H9 (cell line): Measurements from ENCODE around the gene SAC3D1. TPM values are rescaled to one million over a fixed set of nuclear protein-coding genes. Genes with fewer than 3 reads are reported as not detected.

ENCODE experiments used
- DNase-seq: peaks from one replicate; pipeline ENCODE4 v3.0.0-alpha.2; 2017
- H2AFZ ChIP-seq: one replicate; pipeline ENCODE4 v1.6.1; 2013; ENCODE audit warnings: mild to moderate bottlenecking, low read length, control low read depth, moderate library complexity
- H2AK5ac ChIP-seq: 2 replicates; pipeline ENCODE4 v1.6.1; 2013; ENCODE audit warnings: low read length, control low read depth, mixed read lengths; ENCODE audit not compliant: insufficient read length
- H2BK120ac ChIP-seq: one replicate; pipeline ENCODE4 v1.6.1; 2013; ENCODE audit warnings: low read depth, mild to moderate bottlenecking, low read length, control low read depth, inconsistent platforms; ENCODE audit not compliant: poor library complexity, severe bottlenecking
- H2BK12ac ChIP-seq: 2 replicates; pipeline ENCODE4 v1.6.1; 2013; ENCODE audit warnings: low read length, control low read depth, mixed read lengths, low read depth; ENCODE audit not compliant: insufficient read length
- H2BK15ac ChIP-seq: 2 replicates; pipeline ENCODE4 v1.6.1; 2013; ENCODE audit warnings: low read depth, low read length, control low read depth
- H2BK20ac ChIP-seq: one replicate; pipeline ENCODE4 v1.6.1; 2013; ENCODE audit warnings: low read depth, mild to moderate bottlenecking, low read length, control low read depth, inconsistent platforms; ENCODE audit not compliant: poor library complexity, severe bottlenecking
- H2BK5ac ChIP-seq: 2 replicates; pipeline ENCODE4 v1.6.1; 2013; ENCODE audit warnings: low read length, control low read depth, mixed read lengths; ENCODE audit not compliant: insufficient read length
- H3K14ac ChIP-seq: 2 replicates; pipeline ENCODE4 v1.6.1; 2013; ENCODE audit warnings: low read length, control low read depth; ENCODE audit not compliant: insufficient read depth
- H3K18ac ChIP-seq: 2 replicates; pipeline ENCODE4 v1.6.1; 2013; ENCODE audit warnings: low read depth, mild to moderate bottlenecking, mixed read lengths, low read length, control low read depth; ENCODE audit not compliant: insufficient read length
- H3K23ac ChIP-seq: 2 replicates; pipeline ENCODE4 v1.6.1; 2013; ENCODE audit warnings: low read length, control low read depth, mixed read lengths, low read depth; ENCODE audit not compliant: insufficient read length
- H3K23me2 ChIP-seq: 2 replicates; pipeline ENCODE4 v1.6.1; 2013; ENCODE audit warnings: low read depth, mild to moderate bottlenecking, mixed read lengths, low read length, control low read depth; ENCODE audit not compliant: insufficient read length, poor library complexity, severe bottlenecking
- H3K27ac ChIP-seq: 2 replicates; pipeline ENCODE4 v1.5.1; 2013; ENCODE audit warnings: low read length, control low read depth, mixed read lengths, low read depth; ENCODE audit not compliant: insufficient read length
- H3K27me3 ChIP-seq: 2 replicates; pipeline ENCODE4 v1.6.1; 2013; ENCODE audit warnings: low read length, control low read depth, inconsistent platforms; ENCODE audit not compliant: insufficient read depth
- H3K4ac ChIP-seq: 2 replicates; pipeline ENCODE4 v1.6.1; 2013; ENCODE audit warnings: low read depth, mild to moderate bottlenecking, control low read depth, inconsistent platforms, low read length, moderate library complexity
- H3K4me1 ChIP-seq: 2 replicates; pipeline ENCODE4 v1.6.1; 2013; ENCODE audit warnings: low read length, control low read depth, inconsistent platforms; ENCODE audit not compliant: insufficient read depth
- H3K4me2 ChIP-seq: 2 replicates; pipeline ENCODE4 v1.6.1; 2013; ENCODE audit warnings: low read length, control low read depth, mixed read lengths; ENCODE audit not compliant: insufficient read length, insufficient read depth
- H3K56ac ChIP-seq: 2 replicates; pipeline ENCODE4 v1.6.1; 2013; ENCODE audit warnings: low read depth, mild to moderate bottlenecking, mixed read lengths, low read length, control low read depth; ENCODE audit not compliant: insufficient read length
- H3K79me1 ChIP-seq: 2 replicates; pipeline ENCODE4 v1.6.1; 2013; ENCODE audit warnings: low read depth, mild to moderate bottlenecking, moderate library complexity, low read length, control low read depth, inconsistent platforms; ENCODE audit not compliant: insufficient read depth, poor library complexity, severe bottlenecking
- H3K79me2 ChIP-seq: 2 replicates; pipeline ENCODE4 v1.6.1; 2013; ENCODE audit warnings: low read length, control low read depth, inconsistent platforms; ENCODE audit not compliant: insufficient read depth
- H3K9ac ChIP-seq: 2 replicates; pipeline ENCODE4 v1.6.1; 2013; ENCODE audit warnings: low read length, control low read depth, mixed read lengths; ENCODE audit not compliant: insufficient read length; ENCODE audit errors: extremely low read depth
- H3K9me3 ChIP-seq: one replicate; pipeline ENCODE4 v1.6.1; 2013; ENCODE audit warnings: low read depth, low read length, inconsistent platforms; ENCODE audit not compliant: control insufficient read depth
- H3T11ph ChIP-seq: one replicate; pipeline ENCODE4 v1.6.1; 2013; ENCODE audit warnings: mild to moderate bottlenecking, low read length, control low read depth, inconsistent platforms
- H4K20me1 ChIP-seq: one replicate; pipeline ENCODE4 v1.6.1; 2013; ENCODE audit not compliant: control insufficient read depth, insufficient read length, insufficient read depth
- H4K5ac ChIP-seq: 2 replicates; pipeline ENCODE4 v1.6.1; 2013; ENCODE audit warnings: low read depth, mild to moderate bottlenecking, mixed read lengths, low read length, control low read depth; ENCODE audit not compliant: insufficient read length
- H4K8ac ChIP-seq: replicated peaks from 2 replicates; pipeline ENCODE4 v1.6.1; 2013; ENCODE audit warnings: low read length, control low read depth, mixed read lengths, low read depth; ENCODE audit not compliant: insufficient read length
- H4K91ac ChIP-seq: 2 replicates; pipeline ENCODE4 v1.6.1; 2013; ENCODE audit warnings: low read depth, mild to moderate bottlenecking, moderate library complexity, mixed read lengths, low read length, control low read depth; ENCODE audit not compliant: insufficient read length
- H3K27ac Mint-ChIP-seq, 3 experiments: 2 replicates in 2 of 3; 3 replicates in 1 of 3; pipeline ENCODE4 v1.8.0; 2020 to 2021; ENCODE audit warnings: mixed read lengths in 3 of 3, mild to moderate bottlenecking in 1 of 3, moderate library complexity in 1 of 3
- H3K27me3 Mint-ChIP-seq: 2 replicates; pipeline ENCODE4 v1.8.0; 2021; ENCODE audit warnings: low read depth, mild to moderate bottlenecking, moderate library complexity, mixed read lengths
- H3K36me3 Mint-ChIP-seq, 3 experiments: 2 replicates in 2 of 3; 3 replicates in 1 of 3; pipeline ENCODE4 v1.8.0; 2020 to 2021; ENCODE audit warnings: low read depth in 3 of 3, mixed read lengths in 3 of 3; ENCODE audit not compliant: insufficient read depth in 1 of 3
- H3K4me1 Mint-ChIP-seq, 2 experiments: 2 replicates each; pipeline ENCODE4 v1.8.0; 2020; ENCODE audit warnings: mixed read lengths in 2 of 2
- H3K4me3 Mint-ChIP-seq, 2 experiments: 2 replicates in 1 of 2; 3 replicates in 1 of 2; pipeline ENCODE4 v1.8.0; 2020 to 2021; ENCODE audit warnings: mild to moderate bottlenecking in 2 of 2, mixed read lengths in 2 of 2, moderate library complexity in 1 of 2
- H3K9me3 Mint-ChIP-seq, 2 experiments: 2 replicates in 1 of 2; 3 replicates in 1 of 2; pipeline ENCODE4 v1.8.0; 2020; ENCODE audit warnings: mild to moderate bottlenecking in 2 of 2, mixed read lengths in 2 of 2, moderate library complexity in 1 of 2
- CTCF ChIP-seq: fragments of 200-600 bp; sonication (generic); conservative IDR thresholded peaks from 3 replicates; pipeline ENCODE4 v1.8.0; 2021; ENCODE audit warnings: antibody characterized with exemption, mild to moderate bottlenecking
- WGBS: extraction: QIAGEN DNeasy Blood & Tissue Kit; methylation state at CpG from one replicate; pipeline ENCODE4 v1.1.7; 2013; ENCODE audit warnings: missing lambda C conversion rate, low lambda C conversion rate, mixed read lengths; ENCODE audit not compliant: insufficient read length; ENCODE audit errors: extremely low coverage; 5-methylcytosine and 5-hydroxymethylcytosine counted together
- total RNA-seq: library from RNA; stranded (reverse); gene quantifications from 2 replicates; pipeline ENCODE4 v1.2.1, GENCODE V29; 2021

SAC3D1 gene
- total RNA-seq, 1 experiment from 2014 or later, result 20.7 TPM

- Histone ChIP-seq H3K14ac (no peak overlapping the region), H3K4ac (no peak overlapping the region), H2BK20ac (no peak overlapping the region), H3K27me3 (no peaks in the 10 kb centered on the region), H3K56ac (no peak overlapping the region), H3K27ac (no peak overlapping the region), H4K8ac (no peak overlapping the region), H2BK12ac (no peak overlapping the region), H3K4me2 (peak overlapping the region; percentile 16), H2BK5ac (no peak overlapping the region), H3K79me2 (no peaks in the 10 kb centered on the region), H3T11ph (no peak overlapping the region), H4K91ac (no peak overlapping the region), H3K4me1 (peaks cover 4% of the 10 kb centered on the region; the same call in 1 of the 2 replicates), H3K23ac (no peak overlapping the region), H2AFZ (no peak overlapping the region), H3K9ac (no peak overlapping the region), H2BK120ac (no peak overlapping the region), H3K18ac (no peak overlapping the region), H4K5ac (no peak overlapping the region), H2AK5ac (no peak overlapping the region), H3K23me2 (no peaks in the 10 kb centered on the region), H3K9me3 (no peaks in the 10 kb centered on the region), H3K79me1 (no peaks in the 10 kb centered on the region), H4K20me1 (no peaks in the 10 kb centered on the region), H2BK15ac (no peak overlapping the region)
- no peak for TF ChIP-seq CTCF
- no CpG with 5 or more reads among the region's 11 CpGs for WGBS
- Mint-ChIP-seq H3K4me1 (peaks cover 17 to 21% of the 10 kb centered on the region in 2 experiments), H3K36me3 (no peaks in the 10 kb centered on the region), H3K9me3 (no peaks in the 10 kb centered on the region), H3K27ac (peak overlapping the region in 2 of 3 experiments; percentile 53 to 65; a peak in 5 of 7 replicates), H3K4me3 (peak overlapping the region; percentile 44 to 48), H3K27me3 (no peaks in the 10 kb centered on the region; the same call in 1 of the 2 replicates)
- DNase-seq, result no peak
Observed at GRCh38 chr11:64996327-64996709, 44.7 kb upstream of the SAC3D1 start.
